Measurements from ENCODE around the gene FASTKD3. TPM values are rescaled to one million over a fixed set of nuclear protein-coding genes. Genes with fewer than 3 reads are reported as not detected.

Gene FASTKD3
- total RNA-seq, 1 donor from 2014 or later, result 8.9 TPM

DNA sequence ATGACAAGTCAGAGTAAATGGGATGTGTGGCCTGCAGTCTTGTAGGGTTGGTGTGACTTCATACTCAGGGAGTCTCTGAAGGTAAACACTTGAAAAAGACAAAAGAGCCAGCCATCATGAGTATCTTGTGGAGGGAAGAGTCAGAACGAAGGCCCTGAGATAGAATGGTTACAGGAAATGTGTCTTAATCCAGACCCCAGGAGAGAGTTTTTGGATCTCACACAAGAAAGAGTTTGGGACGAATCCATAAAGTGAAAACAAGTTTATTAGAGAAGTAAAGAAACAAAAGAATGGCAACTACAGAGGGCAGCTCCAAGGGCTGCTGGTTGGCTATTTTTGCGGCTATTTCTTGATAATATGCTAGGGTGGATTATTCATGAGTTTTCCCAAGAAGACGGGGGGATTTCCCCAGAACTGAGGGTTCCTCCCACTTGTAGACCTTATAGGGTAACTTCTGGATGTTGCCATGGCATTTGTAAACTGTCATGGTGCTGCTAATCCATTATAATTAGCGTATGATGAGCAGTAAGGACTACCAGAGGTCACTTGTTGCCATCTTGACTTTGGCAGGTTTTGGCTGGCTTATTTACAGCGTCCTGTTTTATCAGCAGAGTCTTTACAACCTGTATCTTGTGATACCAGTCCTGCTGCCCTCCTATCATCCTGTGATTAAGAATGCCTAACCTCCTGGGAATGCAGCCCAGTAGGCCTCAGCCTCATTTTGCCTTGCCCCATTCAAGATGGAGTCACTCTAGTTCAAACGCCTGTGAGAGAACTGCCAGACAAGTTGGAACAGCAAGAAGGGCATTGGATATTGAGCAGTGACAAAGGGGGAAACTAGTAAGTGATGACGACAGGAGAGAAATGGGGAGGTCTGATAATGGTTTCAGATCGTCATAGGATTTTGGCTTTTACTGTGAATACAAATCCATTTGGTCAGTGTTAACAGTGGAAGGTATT lies 34.1 kb upstream of the FASTKD3 start:
- Histone ChIP-seq H3K4me1 (ENCODE audit: control insufficient read depth in 3 of 3, insufficient read depth in 3 of 3, low read length in 3 of 3) (no peaks in the 10 kb centered on the region), H3K4me3 (ENCODE audit: low read length in 3 of 3) (no peak overlapping the region), H3K27me3 (ENCODE audit: control insufficient read depth in 3 of 3, insufficient read depth in 3 of 3, low read length in 3 of 3) (no peaks in the 10 kb centered on the region), H3K36me3 (ENCODE audit: control insufficient read depth in 3 of 3, insufficient read depth in 3 of 3, low read length in 3 of 3) (peaks cover 18 to 45% (median 37%) of the 10 kb centered on the region in 3 donors), H3K27ac (ENCODE audit: low read depth, low read length) (no peak overlapping the region), H3K9ac (ENCODE audit: low read depth in 1 of 3, low read length in 3 of 3) (no peak overlapping the region), H3K9me3 (ENCODE audit: control insufficient read depth in 3 of 3, low read length in 3 of 3) (no peaks in the 10 kb centered on the region)

DNA sequence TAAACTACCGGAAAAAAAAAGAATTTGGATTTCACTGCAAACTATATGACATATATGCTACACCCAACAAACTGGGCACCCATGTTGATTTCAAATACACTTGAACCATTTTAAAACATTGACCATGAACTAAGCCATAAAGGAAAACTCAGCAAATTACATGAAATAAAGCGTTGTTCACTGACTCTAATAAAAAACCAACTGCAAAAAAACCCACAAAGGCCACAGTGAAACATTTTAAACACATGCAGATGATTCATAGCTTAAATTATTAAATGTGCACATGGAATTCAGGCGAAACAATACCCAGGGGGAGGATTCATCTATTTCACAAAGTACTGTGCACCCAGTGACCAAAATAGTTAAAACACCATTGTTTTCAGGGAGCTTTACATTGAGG lies 33.4 kb upstream of the FASTKD3 start:
- no peak overlapping the region for H3K9ac ChIP-seq (ENCODE audit: low read depth in 1 of 3, low read length in 3 of 3)
- H3K4me3 ChIP-seq (ENCODE audit: low read length in 3 of 3), result no peak overlapping the region
- H3K9me3 ChIP-seq (ENCODE audit: control insufficient read depth in 3 of 3, low read length in 3 of 3), result no peaks in the 10 kb centered on the region
- H3K36me3 ChIP-seq (ENCODE audit: control insufficient read depth in 3 of 3, insufficient read depth in 3 of 3, low read length in 3 of 3), result peaks cover 19 to 50% (median 43%) of the 10 kb centered on the region in 3 donors
- no peaks in the 10 kb centered on the region for H3K4me1 ChIP-seq (ENCODE audit: control insufficient read depth in 3 of 3, insufficient read depth in 3 of 3, low read length in 3 of 3)
- no peak overlapping the region for H3K27ac ChIP-seq (ENCODE audit: low read depth, low read length)
- no peaks in the 10 kb centered on the region for H3K27me3 ChIP-seq (ENCODE audit: control insufficient read depth in 3 of 3, insufficient read depth in 3 of 3, low read length in 3 of 3)

DNA sequence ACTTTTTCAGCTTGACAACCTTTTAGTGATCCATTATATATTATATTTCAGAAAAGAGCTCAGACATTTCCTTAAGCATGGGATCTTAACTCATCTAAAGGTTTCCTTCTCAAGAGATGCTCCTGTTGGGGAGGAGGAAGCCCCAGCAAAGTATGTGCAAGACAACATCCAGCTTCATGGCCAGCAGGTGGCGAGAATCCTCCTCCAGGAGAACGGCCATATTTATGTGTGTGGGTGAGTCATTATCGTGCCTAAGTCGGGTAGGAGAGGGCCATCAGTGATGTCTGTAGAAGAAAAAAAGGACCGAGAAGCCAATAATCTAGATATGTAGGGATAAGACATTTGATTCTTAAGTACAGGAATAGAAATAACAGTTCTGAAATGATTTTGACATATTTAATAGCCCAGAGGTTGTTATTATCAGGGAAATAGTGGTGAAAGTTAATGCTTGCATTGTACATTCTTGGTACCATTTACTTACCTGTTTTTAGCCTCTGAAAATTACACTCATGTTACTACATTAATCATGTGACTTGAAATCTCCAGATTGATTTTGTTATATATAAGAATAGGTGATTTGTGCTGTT lies 28.3 kb upstream of the FASTKD3 start:
- H3K4me3 ChIP-seq (ENCODE audit: low read length in 3 of 3), result no peak overlapping the region
- H3K27ac ChIP-seq (ENCODE audit: low read depth, low read length), result no peak overlapping the region
- H3K36me3 ChIP-seq (ENCODE audit: control insufficient read depth in 3 of 3, insufficient read depth in 3 of 3, low read length in 3 of 3), result peaks cover 42 to 74% (median 68%) of the 10 kb centered on the region in 3 donors
- no peaks in the 10 kb centered on the region for H3K9me3 ChIP-seq (ENCODE audit: control insufficient read depth in 3 of 3, low read length in 3 of 3)
- no peak overlapping the region for H3K9ac ChIP-seq (ENCODE audit: low read depth in 1 of 3, low read length in 3 of 3)
- H3K4me1 ChIP-seq (ENCODE audit: control insufficient read depth in 3 of 3, insufficient read depth in 3 of 3, low read length in 3 of 3), result no peaks in the 10 kb centered on the region
- H3K27me3 ChIP-seq (ENCODE audit: control insufficient read depth in 3 of 3, insufficient read depth in 3 of 3, low read length in 3 of 3), result no peaks in the 10 kb centered on the region

DNA sequence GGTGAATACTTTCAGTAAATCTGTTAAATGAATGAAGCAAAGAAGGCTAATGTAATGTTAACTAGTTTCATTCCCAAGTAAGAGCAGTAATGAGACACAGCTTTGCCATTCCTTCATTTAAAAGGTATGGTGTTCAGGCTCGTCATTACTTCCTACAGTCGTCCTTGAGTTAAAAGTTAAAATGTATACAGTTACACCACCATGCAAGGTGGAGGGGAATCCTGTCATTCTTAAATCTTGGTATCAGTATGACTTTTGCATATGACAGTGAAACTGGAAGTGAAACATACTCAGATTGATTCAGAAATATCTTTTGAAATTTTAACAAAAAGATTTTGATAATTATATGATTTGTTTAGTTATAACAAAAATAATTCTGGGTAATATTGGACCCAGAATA lies 26.0 kb upstream of the FASTKD3 start:
- H3K4me3 ChIP-seq (ENCODE audit: low read length in 3 of 3), result no peak overlapping the region
- H3K9me3 ChIP-seq (ENCODE audit: control insufficient read depth in 3 of 3, low read length in 3 of 3), result no peaks in the 10 kb centered on the region
- H3K36me3 ChIP-seq (ENCODE audit: control insufficient read depth in 3 of 3, insufficient read depth in 3 of 3, low read length in 3 of 3), result peaks cover 48 to 65% (median 57%) of the 10 kb centered on the region in 3 donors
- no peak overlapping the region for H3K27ac ChIP-seq (ENCODE audit: low read depth, low read length)
- no peaks in the 10 kb centered on the region for H3K27me3 ChIP-seq (ENCODE audit: control insufficient read depth in 3 of 3, insufficient read depth in 3 of 3, low read length in 3 of 3)
- H3K4me1 ChIP-seq (ENCODE audit: control insufficient read depth in 3 of 3, insufficient read depth in 3 of 3, low read length in 3 of 3), result no peaks in the 10 kb centered on the region
- no peak overlapping the region for H3K9ac ChIP-seq (ENCODE audit: low read depth in 1 of 3, low read length in 3 of 3)

DNA sequence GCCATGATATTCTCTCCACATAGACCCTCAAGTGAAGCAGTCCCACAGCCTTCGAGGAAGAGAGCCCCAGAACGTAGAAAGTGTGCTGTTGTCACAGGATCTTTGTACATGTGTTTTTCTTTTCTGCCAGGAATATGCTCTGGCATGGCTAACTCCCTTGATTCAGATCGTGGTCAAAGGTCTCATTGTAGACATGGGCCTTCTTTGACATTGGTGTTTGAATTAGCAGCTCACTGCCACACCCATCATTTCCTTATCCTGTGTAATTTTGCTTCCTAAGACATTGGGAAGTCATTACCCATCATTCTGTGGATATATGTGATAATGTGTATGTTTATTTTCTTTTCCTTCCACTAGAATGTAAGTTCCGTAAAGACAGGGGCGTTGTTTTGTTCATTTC lies 25.6 kb upstream of the FASTKD3 start:
- H3K36me3 ChIP-seq (ENCODE audit: control insufficient read depth in 3 of 3, insufficient read depth in 3 of 3, low read length in 3 of 3), result peaks cover 49 to 65% (median 58%) of the 10 kb centered on the region in 3 donors
- no peak overlapping the region for H3K9ac ChIP-seq (ENCODE audit: low read depth in 1 of 3, low read length in 3 of 3)
- H3K27ac ChIP-seq (ENCODE audit: low read depth, low read length), result no peak overlapping the region
- H3K27me3 ChIP-seq (ENCODE audit: control insufficient read depth in 3 of 3, insufficient read depth in 3 of 3, low read length in 3 of 3), result no peaks in the 10 kb centered on the region
- H3K4me3 ChIP-seq (ENCODE audit: low read length in 3 of 3), result no peak overlapping the region
- H3K4me1 ChIP-seq (ENCODE audit: control insufficient read depth in 3 of 3, insufficient read depth in 3 of 3, low read length in 3 of 3), result no peaks in the 10 kb centered on the region
- H3K9me3 ChIP-seq (ENCODE audit: control insufficient read depth in 3 of 3, low read length in 3 of 3), result no peaks in the 10 kb centered on the region

DNA sequence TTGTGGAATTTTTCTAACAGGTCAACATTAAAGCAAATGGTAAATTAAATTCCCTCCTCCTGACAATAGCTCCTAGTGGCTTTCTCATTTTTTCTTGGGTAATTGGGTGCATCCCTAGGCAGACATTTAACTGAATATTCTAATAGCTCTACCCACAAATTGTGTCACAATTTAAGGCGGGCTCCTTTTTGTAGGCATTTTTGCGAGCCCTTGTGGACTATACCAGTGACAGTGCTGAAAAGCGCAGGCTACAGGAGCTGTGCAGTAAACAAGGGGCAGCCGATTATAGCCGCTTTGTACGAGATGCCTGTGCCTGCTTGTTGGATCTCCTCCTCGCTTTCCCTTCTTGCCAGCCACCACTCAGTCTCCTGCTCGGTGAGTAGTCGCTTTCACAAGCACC lies 20.1 kb upstream of the FASTKD3 start:
- Histone ChIP-seq H3K36me3 (ENCODE audit: control insufficient read depth in 3 of 3, insufficient read depth in 3 of 3, low read length in 3 of 3) (peaks cover 31 to 51% (median 42%) of the 10 kb centered on the region in 3 donors), H3K9me3 (ENCODE audit: control insufficient read depth in 3 of 3, low read length in 3 of 3) (no peaks in the 10 kb centered on the region), H3K27me3 (ENCODE audit: control insufficient read depth in 3 of 3, insufficient read depth in 3 of 3, low read length in 3 of 3) (no peaks in the 10 kb centered on the region)

DNA sequence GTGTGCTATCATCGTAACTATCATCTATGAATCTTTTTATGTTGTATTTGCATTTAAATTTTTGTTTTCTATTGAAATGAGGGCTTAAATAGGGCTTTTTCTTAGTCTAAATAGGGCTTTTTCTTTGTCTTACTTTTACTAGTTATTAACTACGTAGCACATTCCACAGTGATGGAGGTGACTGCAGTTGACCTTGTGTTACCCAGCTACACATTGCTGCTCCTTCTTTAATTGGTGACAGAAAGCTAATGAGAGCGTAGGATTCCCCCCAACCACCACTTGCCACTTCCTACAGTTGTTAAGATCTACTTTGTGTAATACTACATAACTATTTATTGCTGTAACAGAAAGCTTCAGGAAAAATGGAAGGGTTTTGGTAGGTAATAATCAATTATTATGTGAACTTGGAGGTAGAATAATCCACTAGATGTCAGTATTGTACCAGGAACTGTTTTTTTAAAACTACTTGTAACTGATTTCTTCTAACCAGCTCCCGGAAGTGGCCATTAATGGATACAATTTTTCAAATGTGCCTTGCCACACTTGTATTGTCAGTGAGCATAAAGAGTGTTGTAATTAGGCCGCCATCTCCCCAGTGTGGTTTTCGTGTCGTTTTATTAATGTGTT lies 18.1 kb upstream of the FASTKD3 start:
- no peak overlapping the region for H3K27ac ChIP-seq (ENCODE audit: low read depth, low read length)
- no peak overlapping the region for H3K4me3 ChIP-seq (ENCODE audit: low read length in 3 of 3)
- H3K4me1 ChIP-seq (ENCODE audit: control insufficient read depth in 3 of 3, insufficient read depth in 3 of 3, low read length in 3 of 3), result no peaks in the 10 kb centered on the region
- no peaks in the 10 kb centered on the region for H3K27me3 ChIP-seq (ENCODE audit: control insufficient read depth in 3 of 3, insufficient read depth in 3 of 3, low read length in 3 of 3)
- H3K36me3 ChIP-seq (ENCODE audit: control insufficient read depth in 3 of 3, insufficient read depth in 3 of 3, low read length in 3 of 3), result peaks cover 36 to 53% (median 45%) of the 10 kb centered on the region in 3 donors
- no peak overlapping the region for H3K9ac ChIP-seq (ENCODE audit: low read depth in 1 of 3, low read length in 3 of 3)
- no peaks in the 10 kb centered on the region for H3K9me3 ChIP-seq (ENCODE audit: control insufficient read depth in 3 of 3, low read length in 3 of 3)

More for the DNA sequence above, 20.1 kb upstream of the FASTKD3 start:
- Histone ChIP-seq H3K27ac (ENCODE audit: low read depth, low read length) (no peak overlapping the region), H3K9ac (ENCODE audit: low read depth in 1 of 3, low read length in 3 of 3) (no peak overlapping the region), H3K4me1 (ENCODE audit: control insufficient read depth in 3 of 3, insufficient read depth in 3 of 3, low read length in 3 of 3) (no peaks in the 10 kb centered on the region), H3K4me3 (ENCODE audit: low read length in 3 of 3) (no peak overlapping the region)

DNA sequence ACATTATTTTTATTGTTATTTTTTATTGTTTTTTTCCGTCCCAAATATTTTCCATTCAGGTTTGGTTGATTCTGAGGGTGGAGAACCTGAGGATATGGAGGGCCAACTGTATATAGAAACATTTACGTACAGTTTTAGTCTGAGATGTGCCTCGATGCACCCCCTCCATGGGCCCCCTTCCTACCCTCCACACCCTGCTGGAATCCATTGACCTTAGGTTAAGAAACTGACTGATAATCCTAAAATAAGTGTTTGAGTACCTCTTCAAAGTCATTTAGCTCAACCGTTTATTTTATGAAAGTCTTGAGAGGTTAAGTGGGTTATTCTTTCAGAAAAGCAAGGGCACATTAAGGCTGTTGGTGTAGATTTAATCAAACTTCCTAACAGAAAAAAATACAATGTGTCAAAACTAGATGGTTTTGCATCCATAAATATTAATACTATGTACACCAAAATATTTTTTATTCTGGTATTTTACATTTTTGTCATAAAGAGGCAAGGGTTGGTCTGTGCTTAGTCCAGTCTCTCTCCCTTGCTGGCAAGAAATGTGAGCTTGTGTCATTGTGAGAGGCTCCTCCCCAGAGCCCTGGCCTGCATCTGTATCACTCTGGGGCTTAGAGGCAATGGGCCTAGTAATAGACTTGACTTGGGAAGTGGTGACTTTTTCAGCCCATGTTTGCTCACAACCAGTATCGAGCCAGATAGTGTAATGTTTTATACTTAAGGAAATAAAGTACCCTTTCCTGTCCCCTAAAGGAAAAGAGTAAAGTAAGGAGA lies 15.8 kb upstream of the FASTKD3 start:
- no peaks in the 10 kb centered on the region for H3K4me1 ChIP-seq (ENCODE audit: control insufficient read depth in 3 of 3, insufficient read depth in 3 of 3, low read length in 3 of 3)
- H3K9ac ChIP-seq (ENCODE audit: low read depth in 1 of 3, low read length in 3 of 3), result no peak overlapping the region
- peaks cover 35 to 67% (median 52%) of the 10 kb centered on the region in 3 donors for H3K36me3 ChIP-seq (ENCODE audit: control insufficient read depth in 3 of 3, insufficient read depth in 3 of 3, low read length in 3 of 3)
- H3K27me3 ChIP-seq (ENCODE audit: control insufficient read depth in 3 of 3, insufficient read depth in 3 of 3, low read length in 3 of 3), result no peaks in the 10 kb centered on the region
- no peak overlapping the region for H3K4me3 ChIP-seq (ENCODE audit: low read length in 3 of 3)
- no peak overlapping the region for H3K27ac ChIP-seq (ENCODE audit: low read depth, low read length)
- no peaks in the 10 kb centered on the region for H3K9me3 ChIP-seq (ENCODE audit: control insufficient read depth in 3 of 3, low read length in 3 of 3)

DNA sequence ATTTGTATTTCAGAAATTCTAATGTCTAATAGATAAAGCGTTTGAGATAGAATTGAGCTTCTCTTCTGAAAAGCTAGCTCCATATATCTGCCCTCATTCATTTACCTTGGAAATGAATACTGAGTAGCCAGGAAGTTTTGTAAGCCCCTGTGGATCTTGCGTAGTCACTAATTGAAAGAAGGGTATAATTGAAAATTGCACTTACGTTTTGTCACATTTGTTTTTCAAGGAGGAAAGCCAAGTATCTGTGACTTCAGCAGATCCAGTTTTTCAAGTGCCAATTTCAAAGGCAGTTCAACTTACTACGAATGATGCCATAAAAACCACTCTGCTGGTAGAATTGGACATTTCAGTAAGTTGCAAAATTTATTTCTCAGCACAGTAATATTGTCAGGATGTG lies 14.1 kb upstream of the FASTKD3 start:
- no peak overlapping the region for H3K9ac ChIP-seq (ENCODE audit: low read depth in 1 of 3, low read length in 3 of 3)
- no peaks in the 10 kb centered on the region for H3K9me3 ChIP-seq (ENCODE audit: control insufficient read depth in 3 of 3, low read length in 3 of 3)
- no peak overlapping the region for H3K27ac ChIP-seq (ENCODE audit: low read depth, low read length)
- H3K4me3 ChIP-seq (ENCODE audit: low read length in 3 of 3), result no peak overlapping the region
- H3K27me3 ChIP-seq (ENCODE audit: control insufficient read depth in 3 of 3, insufficient read depth in 3 of 3, low read length in 3 of 3), result no peaks in the 10 kb centered on the region
- H3K36me3 ChIP-seq (ENCODE audit: control insufficient read depth in 3 of 3, insufficient read depth in 3 of 3, low read length in 3 of 3), result peaks cover 36 to 73% (median 53%) of the 10 kb centered on the region in 3 donors
- no peaks in the 10 kb centered on the region for H3K4me1 ChIP-seq (ENCODE audit: control insufficient read depth in 3 of 3, insufficient read depth in 3 of 3, low read length in 3 of 3)
